K562 (cell line): Measurements from ENCODE around the gene SLC1A1. TPM values are rescaled to one million over a fixed set of nuclear protein-coding genes. Genes with fewer than 3 reads are reported as not detected.

Source experiments
- ATAC-seq: fragments of 200-7000 bp; cut with Tn5 transposase; 3 replicates; pipeline ENCODE4 v1.9.1; 2020; ENCODE audit warnings: moderate library complexity
- BruUV-seq: library from RNA; stranded (reverse); fragments of 400-500 nt; replicated peaks from 2 replicates; lab custom pipeline; 2021; lab: Mats Ljungman, UMichigan
- CTCF ChIA-PET: fragments of 300-600 bp; formaldehyde crosslinking; extraction: SDS; loops from one replicate; lab custom pipeline; 2021; ENCODE audit warnings: low intra/inter-chr PET ratio; lab: Yijun Ruan, JAX
- POLR2A ChIA-PET: fragments of 300-600, 350-650 bp; sonication (Branson Sonifier 250); formaldehyde crosslinking; extraction: SDS; loops from one replicate; lab custom pipeline; 2021; ENCODE audit warnings: antibody characterized with exemption, inconsistent platforms; lab: Yijun Ruan, JAX
- DNase-seq, 4 experiments: peaks; one replicate each; pipeline versions ENCODE4 v3.0.0 to v3.0.0-alpha.2; 2011 to 2018; ENCODE audit warnings: low spot score in 3 of 4, mixed read lengths in 3 of 4; ENCODE audit errors: extremely low read depth in 1 of 4
- FAIRE-seq: peaks from 2 replicates; lab custom pipeline; 2011; peaks lifted over from hg19 to GRCh38; lab: Jason Lieb, UNC
- H2AFZ ChIP-seq: 2 replicates; pipeline ENCODE4 v1.6.0; 2011; ENCODE audit warnings: low read depth, low read length, control low read depth, inconsistent platforms
- H3K27ac ChIP-seq: fragments of 200-600 bp; 3 replicates; pipeline ENCODE4 v1.8.0; 2011; ENCODE audit warnings: low read depth, mild to moderate bottlenecking, control low read depth, inconsistent platforms, low read length, moderate library complexity, mixed read lengths; ENCODE audit errors: extremely low read depth
- H3K27me3 ChIP-seq, 2 experiments: fragments of 300-600 bp in 1 of 2; 2 replicates in 1 of 2; 3 replicates in 1 of 2; pipeline versions ENCODE4 v1.6.0 to v1.8.0; 2011; ENCODE audit warnings: inconsistent platforms in 2 of 2, low read length in 2 of 2, mild to moderate bottlenecking in 1 of 2, mixed read lengths in 1 of 2, moderate library complexity in 1 of 2; ENCODE audit not compliant: control insufficient read depth in 2 of 2, insufficient read depth in 2 of 2
- H3K36me3 ChIP-seq: fragments of 300-600 bp; 3 replicates; pipeline ENCODE4 v1.8.0; 2011; ENCODE audit warnings: mild to moderate bottlenecking, low read length, inconsistent platforms; ENCODE audit not compliant: control insufficient read depth, insufficient read depth
- H3K4me1 ChIP-seq, 2 experiments: fragments of 200-600 bp in 1 of 2; replicated peaks in 1 of 2; 2 replicates in 1 of 2; 3 replicates in 1 of 2; pipeline versions ENCODE4 v1.5.1 to v1.8.0; 2011; ENCODE audit warnings: inconsistent platforms in 2 of 2, low read length in 2 of 2, mild to moderate bottlenecking in 1 of 2, mixed read lengths in 1 of 2, moderate library complexity in 1 of 2; ENCODE audit not compliant: control insufficient read depth in 2 of 2, insufficient read depth in 2 of 2
- H3K4me2 ChIP-seq: 2 replicates; pipeline ENCODE4 v1.6.1; 2011; ENCODE audit warnings: low read length, control low read depth, inconsistent platforms, mixed read lengths; ENCODE audit not compliant: insufficient read depth
- H3K4me3 ChIP-seq: fragments of 200-600 bp; sonication (generic), shearing (Covaris generic); 2 replicates; pipeline ENCODE4 v1.5.1; 2016; ENCODE audit warnings: control low read depth, inconsistent platforms
- H3K79me2 ChIP-seq: fragments of 200-600 bp; 3 replicates; pipeline ENCODE4 v1.8.0; 2011; ENCODE audit warnings: low read length, inconsistent platforms; ENCODE audit not compliant: control insufficient read depth, insufficient read depth
- H3K9ac ChIP-seq, 2 experiments: 2 replicates each; pipeline versions ENCODE4 v1.6.0 to v1.6.1; 2011; ENCODE audit warnings: low read depth in 2 of 2, low read length in 2 of 2, control low read depth in 1 of 2, inconsistent platforms in 1 of 2, mild to moderate bottlenecking in 1 of 2, mixed read lengths in 1 of 2; ENCODE audit not compliant: insufficient read depth in 1 of 2
- H3K9me1 ChIP-seq: one replicate; pipeline ENCODE4 v1.6.0; 2011; ENCODE audit warnings: inconsistent platforms, mild to moderate bottlenecking, low read length, moderate library complexity; ENCODE audit not compliant: control insufficient read depth, insufficient read depth
- H3K9me3 ChIP-seq: replicated peaks from 2 replicates; pipeline ENCODE4 v1.5.1; 2011; ENCODE audit warnings: low read depth, low read length, inconsistent platforms; ENCODE audit not compliant: control insufficient read depth, insufficient read depth
- H4K20me1 ChIP-seq: replicated peaks from 2 replicates; pipeline ENCODE4 v1.6.1; 2011; ENCODE audit warnings: low read length, inconsistent platforms, mixed read lengths; ENCODE audit not compliant: control insufficient read depth, insufficient read depth
- CBX3 ChIP-seq, 2 experiments: IDR thresholded peaks; 1 replicate in 1 of 2; 2 replicates in 1 of 2; pipeline ENCODE4 v1.6.1; 2012; ENCODE audit warnings: inconsistent platforms in 2 of 2, low read length in 2 of 2, borderline replicate concordance in 1 of 2, control low read depth in 1 of 2
- DPF2 ChIP-seq: fragments of 450-650 bp; IDR thresholded peaks from 2 replicates; pipeline ENCODE4 v1.6.1; 2016
- HDAC8 ChIP-seq: fragments of 450-650 bp; IDR thresholded peaks from 2 replicates; pipeline ENCODE4 v1.6.1; 2016; ENCODE audit warnings: mild to moderate bottlenecking, missing genetic modification characterization, moderate library complexity, missing compliant biosample characterization
- HNRNPH1 ChIP-seq: fragments of 200-400 bp; formaldehyde crosslinking; optimal IDR thresholded peaks from 2 replicates; pipeline ENCODE3; 2017; ENCODE audit warnings: low read depth, mild to moderate bottlenecking, low read length, moderate library complexity
- HNRNPUL1 ChIP-seq: fragments of 200-400 bp; formaldehyde crosslinking; IDR thresholded peaks from 2 replicates; pipeline ENCODE4 v1.6.1; 2017; ENCODE audit warnings: low read length
- ID3 ChIP-seq, 2 experiments: fragments of 250-450 bp in 1 of 2; fragments of 450-650 bp in 1 of 2; sonication (Bioruptor Pico) in 1 of 2; IDR thresholded peaks; 2 replicates each; pipeline versions ENCODE4 v1.6.1 to v1.8.0; 2016 to 2021; ENCODE audit warnings: mild to moderate bottlenecking in 2 of 2, moderate library complexity in 2 of 2, missing compliant biosample characterization in 1 of 2, missing genetic modification characterization in 1 of 2
- IRF2 ChIP-seq: sonication (generic); formaldehyde crosslinking; IDR thresholded peaks from 2 replicates; pipeline ENCODE4 v1.8.1; 2022; ENCODE audit warnings: mild to moderate bottlenecking, missing genetic modification reagents
- KDM5B ChIP-seq: fragments of 200-600 bp; sonication (generic); IDR thresholded peaks from 2 replicates; pipeline ENCODE4 v1.6.1; 2012; ENCODE audit warnings: low read depth, mild to moderate bottlenecking, moderate library complexity, low read length, control low read depth, inconsistent platforms; ENCODE audit not compliant: insufficient replicate concordance
- MEF2D ChIP-seq: conservative IDR thresholded peaks from 2 replicates; pipeline ENCODE4 v1.6.1; 2016; ENCODE audit warnings: low read depth, missing genetic modification characterization, missing compliant biosample characterization
- MEIS2 ChIP-seq: fragments of 450-650 bp; IDR thresholded peaks from 2 replicates; pipeline ENCODE4 v1.6.1; 2014; ENCODE audit warnings: mild to moderate bottlenecking; ENCODE audit not compliant: partially characterized antibody
- NR2C2 ChIP-seq, 2 experiments: fragments of 200-800 bp in 1 of 2; sonication (Bioruptor generic) in 1 of 2; sonication (generic) in 1 of 2; formaldehyde crosslinking in 1 of 2; IDR thresholded peaks; 2 replicates each; pipeline versions ENCODE4 v1.6.1 to v1.8.0; 2016 to 2022; ENCODE audit warnings: mild to moderate bottlenecking in 1 of 2, missing compliant biosample characterization in 1 of 2, missing genetic modification characterization in 1 of 2, missing genetic modification reagents in 1 of 2
- NUFIP1 ChIP-seq: fragments of 450-650 bp; IDR thresholded peaks from 2 replicates; pipeline ENCODE4 v1.6.1; 2018; ENCODE audit not compliant: partially characterized antibody
- SLC30A9 ChIP-seq: fragments of 250-450 bp; sonication (Bioruptor Pico); IDR thresholded peaks from 2 replicates; pipeline ENCODE4 v1.8.0; 2022; ENCODE audit warnings: mild to moderate bottlenecking, moderate library complexity
- XRCC5 ChIP-seq: fragments of 200-400 bp; formaldehyde crosslinking; IDR thresholded peaks from 2 replicates; pipeline ENCODE4 v1.6.1; 2017; ENCODE audit warnings: low read depth, mild to moderate bottlenecking, low read length
- ZNF121 ChIP-seq: sonication (generic); formaldehyde crosslinking; conservative IDR thresholded peaks from 2 replicates; pipeline ENCODE4 v1.8.0; 2022; ENCODE audit warnings: missing genetic modification reagents
- ZNF3 ChIP-seq: fragments of 250-450 bp; sonication (Bioruptor Pico); IDR thresholded peaks from 2 replicates; pipeline ENCODE4 v1.5.0; 2021; ENCODE audit warnings: mild to moderate bottlenecking, moderate library complexity
- ZNF551 ChIP-seq: fragments of 250-450 bp; sonication (Bioruptor Pico); IDR thresholded peaks from 2 replicates; pipeline ENCODE4 v1.5.0; 2021; ENCODE audit warnings: mild to moderate bottlenecking, moderate library complexity
- ZNF696 ChIP-seq: fragments of 250-450 bp; sonication (Bioruptor Pico); conservative IDR thresholded peaks from 2 replicates; pipeline ENCODE4 v1.4.0; 2020; ENCODE audit warnings: mild to moderate bottlenecking, moderate library complexity
- ZNF717 ChIP-seq: fragments of 250-450 bp; sonication (Bioruptor Pico); IDR thresholded peaks from 2 replicates; pipeline ENCODE4 v1.5.0; 2021
- WGBS: fragments of 100-300 bp; shearing (Covaris generic); methylation state at CpG from one replicate; pipeline ENCODE4 v1.1.6; 2016; ENCODE audit warnings: low coverage, mixed read lengths; ENCODE audit not compliant: insufficient coverage; ENCODE audit errors: missing lambda C conversion rate; 5-methylcytosine and 5-hydroxymethylcytosine counted together
- in situ Hi-C: fragments of 300-500 bp; cut with MboI; formaldehyde crosslinking; loops from 4 replicates; pipeline ENCODE4 v1.15.0; 2018; ENCODE audit warnings: inconsistent platforms, mixed read lengths
- intact Hi-C: fragments of 100-400 bp; cut with micrococcal nuclease; formaldehyde crosslinking; loops from 2 replicates; pipeline ENCODE4 v1.14.2; 2022
- polyA plus RNA-seq, 8 experiments: library from polyadenylated mRNA; depleted of rRNA in 4 of 8; stranded (reverse) in 5 of 8; unstranded in 3 of 8; fragments of >200 nt; fragmentation: Nextera tagmentation in 2 of 8; fragmentation: Illumina TruSeq in 1 of 8; extraction: Ambion mirVana in 2 of 8; extraction: Trizol in 1 of 8; gene quantifications; 2 replicates each; pipeline versions ENCODE4 v1.2.1 to v1.2.3, GENCODE V29; 2011 to 2014; ENCODE audit warnings: inconsistent platforms in 1 of 8, missing spikeins in 1 of 8
- total RNA-seq, 7 experiments: library from RNA; depleted of rRNA in 6 of 7; stranded (reverse); fragments of >200 nt in 6 of 7; fragmentation: Illumina TruSeq in 2 of 7; extraction: Trizol in 2 of 7; gene quantifications; 2 replicates each; pipeline versions ENCODE4 v1.2.1 to v1.2.3, GENCODE V29; 2011 to 2021; ENCODE audit warnings: low replicate concordance in 1 of 7
- TF ChIP-seq, protein P1 (sequence below): fragments of 450-650 bp; conservative IDR thresholded peaks from 2 replicates; pipeline ENCODE4 v1.6.1; 2016; ENCODE audit warnings: missing genetic modification characterization, low read depth, mild to moderate bottlenecking, missing compliant biosample characterization, moderate library complexity
- TF ChIP-seq, protein P2 (sequence below), 2 experiments: fragments of 450-650 bp; conservative IDR thresholded peaks; 2 replicates each; pipeline ENCODE4 v1.6.1; 2017; ENCODE audit warnings: mild to moderate bottlenecking in 2 of 2, moderate library complexity in 2 of 2

SLC1A1 gene
- total and polyA plus RNA-seq, 9 of the 15 experiments (the other 6 are each of a cell fraction or from before 2014, with no cell fraction given) = 0.11 to 0.16 TPM; not detected in 7

GRCh38 chr9:4465910-4466309 is 24.4 kb upstream of the SLC1A1 start (continued):
- TF ChIP-seq CBX3 (IDR thresholded peaks at IDR 0.05; ENCODE audit: borderline replicate concordance in 1 of 2, low read length in 2 of 2) (no peak), MEF2D (tag) (no peak), XRCC5 (no peak), SLC30A9 (no peak), ZNF3 (CRISPR knock-in tag) (no peak), ZNF717 (CRISPR knock-in tag) (no peak)

GRCh38 chr9:4475301-4475700 is 15.0 kb upstream of the SLC1A1 start:
- DNase-seq (no peak), ATAC-seq (no peak), FAIRE-seq (no peak)
- BruUV-seq = no TSS peak
- Histone ChIP-seq H3K9me1 (no peaks in the 10 kb centered on the region), H2AFZ (no peak overlapping the region), H3K27ac (no peak overlapping the region), H3K4me1 (no peaks in the 10 kb centered on the region), H3K79me2 (no peaks in the 10 kb centered on the region), H3K4me2 (no peak overlapping the region), H3K4me3 (no peak overlapping the region), H3K9me3 (no peaks in the 10 kb centered on the region), H3K27me3 (no peaks in the 10 kb centered on the region), H4K20me1 (no peaks in the 10 kb centered on the region), H3K36me3 (no peaks in the 10 kb centered on the region), H3K9ac (no peak overlapping the region)
- POLR2A ChIA-PET = no interaction called here
- intact Hi-C loops (no loop called here), in situ Hi-C loops (no loop called here)
- WGBS = 0% methylated on average over 1 of the region's 1 CpG
- CTCF ChIA-PET = no interaction called here
- TF ChIP-seq NR2C2 (CRISPR knock-in tag; IDR thresholded peaks at IDR 0.05) (no peak), NR2C2 (tag; IDR thresholded peaks at IDR 0.05) (no peak), ID3 (CRISPR knock-in tag; IDR thresholded peaks at IDR 0.05) (no peak), ID3 (tag; IDR thresholded peaks at IDR 0.05) (no peak), NUFIP1 (no peak), ZNF121 (CRISPR knock-in tag) (no peak), ZNF696 (CRISPR knock-in tag) (no peak), IRF2 (CRISPR knock-in tag) (no peak), MEIS2 (no peak), KDM5B (no peak), HDAC8 (tag) (no peak), DPF2 (no peak), HNRNPH1 (no peak), HNRNPUL1 (no peak), ZNF551 (CRISPR knock-in tag) (no peak)
- TF ChIP-seq, protein P1, sequence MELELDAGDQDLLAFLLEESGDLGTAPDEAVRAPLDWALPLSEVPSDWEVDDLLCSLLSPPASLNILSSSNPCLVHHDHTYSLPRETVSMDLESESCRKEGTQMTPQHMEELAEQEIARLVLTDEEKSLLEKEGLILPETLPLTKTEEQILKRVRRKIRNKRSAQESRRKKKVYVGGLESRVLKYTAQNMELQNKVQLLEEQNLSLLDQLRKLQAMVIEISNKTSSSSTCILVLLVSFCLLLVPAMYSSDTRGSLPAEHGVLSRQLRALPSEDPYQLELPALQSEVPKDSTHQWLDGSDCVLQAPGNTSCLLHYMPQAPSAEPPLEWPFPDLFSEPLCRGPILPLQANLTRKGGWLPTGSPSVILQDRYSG (tag) = no peak
- TF ChIP-seq, protein P2, sequence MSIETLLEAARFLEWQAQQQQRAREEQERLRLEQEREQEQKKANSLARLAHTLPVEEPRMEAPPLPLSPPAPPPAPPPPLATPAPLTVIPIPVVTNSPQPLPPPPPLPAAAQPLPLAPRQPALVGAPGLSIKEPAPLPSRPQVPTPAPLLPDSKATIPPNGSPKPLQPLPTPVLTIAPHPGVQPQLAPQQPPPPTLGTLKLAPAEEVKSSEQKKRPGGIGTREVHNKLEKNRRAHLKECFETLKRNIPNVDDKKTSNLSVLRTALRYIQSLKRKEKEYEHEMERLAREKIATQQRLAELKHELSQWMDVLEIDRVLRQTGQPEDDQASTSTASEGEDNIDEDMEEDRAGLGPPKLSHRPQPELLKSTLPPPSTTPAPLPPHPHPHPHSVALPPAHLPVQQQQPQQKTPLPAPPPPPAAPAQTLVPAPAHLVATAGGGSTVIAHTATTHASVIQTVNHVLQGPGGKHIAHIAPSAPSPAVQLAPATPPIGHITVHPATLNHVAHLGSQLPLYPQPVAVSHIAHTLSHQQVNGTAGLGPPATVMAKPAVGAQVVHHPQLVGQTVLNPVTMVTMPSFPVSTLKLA (conservative IDR thresholded peaks at IDR 0.05) = no peak
